NCI-H774 (cell line): ENCODE measurements around the gene TOR1AIP1.

Experiments used
- DNase-seq: peaks from one replicate; lab custom pipeline; 2025; lab: John Stamatoyannopoulos, UW

The TOR1AIP1 gene

GRCh38 chr1:179881642-179882252 lies 338 bp upstream of the TOR1AIP1 start:
- DNase-seq = no peak

- DNase-seq = no peak
These were observed 1.1 kb downstream of the TOR1AIP1 start for GRCh38 chr1:179883040-179883744.

GRCh38 chr1:179883745-179884138 lies 1.7 kb downstream of the TOR1AIP1 start:
- DNase-seq = no peak

- no peak for DNase-seq
These were observed 6.0 kb downstream of the TOR1AIP1 start for GRCh38 chr1:179888071-179888470.

- DNase-seq = no peak
These were observed 7.5 kb downstream of the TOR1AIP1 start for GRCh38 chr1:179889589-179889988.

GRCh38 chr1:179910934-179911333 lies 28.8 kb downstream of the TOR1AIP1 start:
- DNase-seq = no peak

- DNase-seq = no peak
These were observed 29.7 kb downstream of the TOR1AIP1 start for GRCh38 chr1:179911812-179912211.

GRCh38 chr1:179917601-179918429 lies 35.7 kb downstream of the TOR1AIP1 start:
- DNase-seq = no peak

- DNase-seq = no peak
These were observed 39.4 kb downstream of the TOR1AIP1 start for GRCh38 chr1:179921472-179921871.

GRCh38 chr1:179921981-179922872 lies 40.1 kb downstream of the TOR1AIP1 start:
- DNase-seq = no peak

- no peak for DNase-seq
These were observed 40.9 kb downstream of the TOR1AIP1 start for GRCh38 chr1:179923029-179923428.

GRCh38 chr1:179924268-179924667 lies 42.2 kb downstream of the TOR1AIP1 start:
- DNase-seq = no peak

GRCh38 chr1:179925302-179925701 lies 43.2 kb downstream of the TOR1AIP1 start:
- DNase-seq = no peak

GRCh38 chr1:179925922-179926849 lies 44.1 kb downstream of the TOR1AIP1 start:
- DNase-seq = no peak

GRCh38 chr1:179926850-179927205 lies 44.7 kb downstream of the TOR1AIP1 start:
- no peak for DNase-seq

GRCh38 chr1:179929955-179930798 lies 48.1 kb downstream of the TOR1AIP1 start:
- no peak for DNase-seq

GRCh38 chr1:179930867-179931266 lies 48.8 kb downstream of the TOR1AIP1 start:
- DNase-seq = no peak

- no peak for DNase-seq
These were observed 51.1 kb downstream of the TOR1AIP1 start for GRCh38 chr1:179933219-179933618.

GRCh38 chr1:179935909-179936496 lies 53.9 kb downstream of the TOR1AIP1 start:
- no peak for DNase-seq
